DND-41 (cell line): ENCODE results near the gene TSPEAR.

ENCODE experiments used
- ATAC-seq: fragments of 200-7000 bp; cut with Tn5 transposase; 3 replicates; pipeline ENCODE4 v1.9.1; 2021; ENCODE audit warnings: low read depth; ENCODE audit not compliant: insufficient read depth
- DNase-seq: peaks from one replicate; pipeline ENCODE4 v3.0.0-alpha.2; 2020
- H2AFZ ChIP-seq: 2 replicates; pipeline ENCODE4 v1.6.0; 2012; ENCODE audit warnings: low read depth, low read length
- H3K27ac ChIP-seq: 2 replicates; pipeline ENCODE4 v1.5.1; 2012; ENCODE audit warnings: low read length, inconsistent platforms
- H3K27me3 ChIP-seq: fragments of 200-600 bp; sonication (generic); 2 replicates; pipeline ENCODE4 v1.6.0; 2012; ENCODE audit warnings: low read length, mild to moderate bottlenecking, inconsistent platforms; ENCODE audit not compliant: insufficient read depth, poor library complexity
- H3K36me3 ChIP-seq: 2 replicates; pipeline ENCODE4 v1.5.1; 2012; ENCODE audit warnings: low read length, inconsistent platforms; ENCODE audit not compliant: insufficient read depth
- H3K4me1 ChIP-seq: 2 replicates; pipeline ENCODE4 v1.5.1; 2012; ENCODE audit warnings: mild to moderate bottlenecking, low read length; ENCODE audit not compliant: insufficient read depth
- H3K4me2 ChIP-seq: 2 replicates; pipeline ENCODE4 v1.6.0; 2012; ENCODE audit warnings: mild to moderate bottlenecking, moderate library complexity, low read length, inconsistent platforms; ENCODE audit not compliant: insufficient read depth
- H3K4me3 ChIP-seq, 2 experiments: fragments of 200-600 bp in 1 of 2; shearing (Covaris generic) in 1 of 2; 2 replicates each; pipeline ENCODE4 v1.5.1; 2012 to 2016; ENCODE audit warnings: inconsistent platforms in 2 of 2, low read length in 2 of 2, mild to moderate bottlenecking in 2 of 2, low read depth in 1 of 2, moderate library complexity in 1 of 2
- H3K79me2 ChIP-seq: 2 replicates; pipeline ENCODE4 v1.6.0; 2012; ENCODE audit warnings: low read length, inconsistent platforms; ENCODE audit not compliant: insufficient read depth
- H3K9ac ChIP-seq: 2 replicates; pipeline ENCODE4 v1.6.0; 2012; ENCODE audit warnings: low read depth, mild to moderate bottlenecking, inconsistent platforms, low read length, moderate library complexity
- H3K9me3 ChIP-seq: 2 replicates; pipeline ENCODE4 v1.5.1; 2012; ENCODE audit warnings: low read length, moderate library complexity, mild to moderate bottlenecking, inconsistent platforms; ENCODE audit not compliant: insufficient read depth, severe bottlenecking
- H4K20me1 ChIP-seq: 2 replicates; pipeline ENCODE4 v1.6.0; 2012; ENCODE audit warnings: low read length; ENCODE audit not compliant: insufficient read depth
- CTCF ChIP-seq: IDR thresholded peaks from 2 replicates; pipeline ENCODE4 v1.5.1; 2012; ENCODE audit warnings: borderline replicate concordance, low read length, moderate library complexity, mild to moderate bottlenecking; ENCODE audit not compliant: poor library complexity, severe bottlenecking; ENCODE audit errors: extremely low read depth
- EZH2 ChIP-seq: IDR thresholded peaks from 3 replicates; pipeline ENCODE4 v1.6.1; 2012; ENCODE audit warnings: borderline replicate concordance, low read depth, mild to moderate bottlenecking, moderate library complexity, low read length, inconsistent platforms; ENCODE audit not compliant: severe bottlenecking

The TSPEAR gene

GRCh38 chr21:44547656-44548331 lies 163.6 kb downstream of the TSPEAR start:
- Histone ChIP-seq H3K79me2 (no peaks in the 10 kb centered on the region), H3K4me1 (no peaks in the 10 kb centered on the region)

DNA sequence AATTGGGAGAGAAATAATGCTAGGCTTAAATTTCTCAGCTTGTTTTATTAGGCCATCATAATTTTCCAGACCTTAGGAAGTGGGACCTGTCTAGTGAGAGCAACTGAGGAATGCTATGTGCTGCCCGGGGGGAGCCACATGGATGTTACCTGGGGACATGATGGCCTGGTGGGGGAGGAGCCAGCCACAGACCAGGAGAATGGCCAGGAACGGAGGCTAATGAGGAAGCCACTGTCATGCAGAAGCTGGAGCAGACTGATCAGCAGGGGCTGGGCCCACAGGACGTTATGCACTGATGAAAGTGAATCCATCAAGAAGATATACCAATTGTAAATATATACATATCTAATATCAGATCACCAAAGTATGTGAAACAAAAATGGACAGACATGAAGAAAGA lies 166.8 kb downstream of the TSPEAR start:
- no peak for ATAC-seq
- 0 out of 2 replicates have a peak, but pooled peaks cover 2% of the 10 kb centered on the region for H4K20me1 ChIP-seq
- no peak overlapping the region for H3K4me3 ChIP-seq
- TF ChIP-seq CTCF (no peak), EZH2 (no peak)
- no peaks in the 10 kb centered on the region for H3K36me3 ChIP-seq
- no peaks in the 10 kb centered on the region for H3K4me1 ChIP-seq
- DNase-seq, result no peak
- no peaks in the 10 kb centered on the region for H3K79me2 ChIP-seq
- peaks cover 3% of the 10 kb centered on the region for H3K27me3 ChIP-seq
- H3K9ac ChIP-seq, result no peak overlapping the region
- H3K9me3 ChIP-seq, result no peaks in the 10 kb centered on the region
- no peak overlapping the region for H3K4me2 ChIP-seq
- H3K27ac ChIP-seq, result no peak overlapping the region
- no peak overlapping the region for H2AFZ ChIP-seq

More at GRCh38 chr21:44547656-44548331, 163.6 kb downstream of the TSPEAR start:
- Histone ChIP-seq H3K9ac (no peak overlapping the region), H2AFZ (no peak overlapping the region), H3K36me3 (no peaks in the 10 kb centered on the region), H4K20me1 (0 out of 2 replicates have a peak, but pooled peaks cover 3% of the 10 kb centered on the region), H3K4me2 (no peak overlapping the region), H3K9me3 (no peaks in the 10 kb centered on the region), H3K27me3 (peaks cover 3% of the 10 kb centered on the region), H3K27ac (no peak overlapping the region), H3K4me3 (no peak overlapping the region)
- DNase-seq, result peak; percentile 22
- ATAC-seq, result peak; percentile 53; the same call in 2 of the 3 replicates
- TF ChIP-seq EZH2 (no peak), CTCF (no peak)

GRCh38 chr21:44542716-44543115 lies 168.7 kb downstream of the TSPEAR start:
- Histone ChIP-seq H3K9me3 (no peaks in the 10 kb centered on the region), H3K27me3 (peaks cover 3% of the 10 kb centered on the region), H3K9ac (no peak overlapping the region), H4K20me1 (no peaks in the 10 kb centered on the region), H3K4me3 (no peak overlapping the region), H3K4me2 (no peak overlapping the region), H3K27ac (no peak overlapping the region), H2AFZ (no peak overlapping the region), H3K79me2 (no peaks in the 10 kb centered on the region), H3K4me1 (no peaks in the 10 kb centered on the region), H3K36me3 (no peaks in the 10 kb centered on the region)
- no peak for DNase-seq
- TF ChIP-seq EZH2 (no peak), CTCF (no peak)
- ATAC-seq, result no peak
